AG09309 (cell line): ENCODE results near the gene MYO7A.

Experiments
- DNase-seq: peaks from one replicate; pipeline ENCODE4 v3.0.0-alpha.2; 2010; ENCODE audit warnings: low read depth
- H3K4me3 ChIP-seq: 2 replicates; pipeline ENCODE4 v1.5.1; 2011; ENCODE audit warnings: mild to moderate bottlenecking, low read depth, low read length, moderate library complexity; ENCODE audit not compliant: control insufficient read depth
- CTCF ChIP-seq: IDR thresholded peaks from 2 replicates; pipeline ENCODE4 v1.5.1; 2011; ENCODE audit warnings: mild to moderate bottlenecking, low read depth, low read length, inconsistent platforms; ENCODE audit not compliant: insufficient read depth, control insufficient read depth; ENCODE audit errors: missing control alignments

MYO7A gene

GRCh38 chr11:77101043-77101537 lies 27.0 kb upstream of the MYO7A start:
- no peak for DNase-seq
- TF ChIP-seq CTCF: peak; percentile 67

GRCh38 chr11:77102246-77103210 lies 25.5 kb upstream of the MYO7A start, which contains the start of gene OMP:
OMP (plus strand) TSS chr11:77102840; CDS start chr11:77102840, 0 bp downstream.
- DNase-seq: no peak
- no peak for TF ChIP-seq CTCF
- no peak within 1 kb of the TSS for H3K4me3 ChIP-seq

More at GRCh38 chr11:77101043-77101537, 27.0 kb upstream of the MYO7A start:
- H3K4me3 ChIP-seq: no peak overlapping the region

GRCh38 chr11:77103319-77103718 lies 24.7 kb upstream of the MYO7A start:
- TF ChIP-seq CTCF: no peak
- no peak for DNase-seq

GRCh38 chr11:77104727-77105126 lies 23.3 kb upstream of the MYO7A start:
- no peak for TF ChIP-seq CTCF

More at GRCh38 chr11:77103319-77103718, 24.7 kb upstream of the MYO7A start:
- no peak overlapping the region for H3K4me3 ChIP-seq

GRCh38 chr11:77106321-77106720 lies 21.7 kb upstream of the MYO7A start:
- DNase-seq: no peak
- no peak overlapping the region for H3K4me3 ChIP-seq
- no peak for TF ChIP-seq CTCF

More at GRCh38 chr11:77104727-77105126, 23.3 kb upstream of the MYO7A start:
- no peak overlapping the region for H3K4me3 ChIP-seq
- DNase-seq: no peak

- TF ChIP-seq CTCF: no peak
- no peak for DNase-seq
- no peak overlapping the region for H3K4me3 ChIP-seq
Observed at GRCh38 chr11:77106759-77107158, 21.3 kb upstream of the MYO7A start.
